GM19193 (cell line): ENCODE data around the gene CELF4.

Source experiments
- POLR2A ChIP-seq: IDR thresholded peaks from 4 replicates; pipeline ENCODE4 v1.6.1; 2011; ENCODE audit not compliant: insufficient read depth, insufficient read length; ENCODE audit errors: extremely low read depth

CELF4 gene

GRCh38 chr18:37284260-37284659 lies 281.3 kb downstream of the CELF4 start:
- no peak for TF ChIP-seq POLR2A

GRCh38 chr18:37282386-37283037 lies 283.1 kb downstream of the CELF4 start:
- TF ChIP-seq POLR2A, result no peak

- no peak for TF ChIP-seq POLR2A
These were observed 284.8 kb downstream of the CELF4 start for GRCh38 chr18:37280701-37281393.

GRCh38 chr18:37277804-37278203 lies 287.8 kb downstream of the CELF4 start:
- TF ChIP-seq POLR2A, result no peak

GRCh38 chr18:37276111-37276890 lies 289.3 kb downstream of the CELF4 start:
- no peak for TF ChIP-seq POLR2A

GRCh38 chr18:37275237-37275741 lies 290.3 kb downstream of the CELF4 start:
- no peak for TF ChIP-seq POLR2A

- TF ChIP-seq POLR2A, result no peak
These were observed 291.0 kb downstream of the CELF4 start for GRCh38 chr18:37274309-37275236.

- no peak for TF ChIP-seq POLR2A
These were observed 292.8 kb downstream of the CELF4 start for GRCh38 chr18:37272841-37273240.

GRCh38 chr18:37272226-37272625 lies 293.4 kb downstream of the CELF4 start:
- no peak for TF ChIP-seq POLR2A

- TF ChIP-seq POLR2A, result no peak
These were observed 294.9 kb downstream of the CELF4 start for GRCh38 chr18:37270666-37271052.

- TF ChIP-seq POLR2A, result no peak
These were observed 295.4 kb downstream of the CELF4 start for GRCh38 chr18:37270038-37270665.

GRCh38 chr18:37266290-37266689 lies 299.3 kb downstream of the CELF4 start:
- TF ChIP-seq POLR2A, result no peak

GRCh38 chr18:37265382-37265781 lies 300.2 kb downstream of the CELF4 start:
- TF ChIP-seq POLR2A, result no peak

GRCh38 chr18:37264956-37265355 lies 300.6 kb downstream of the CELF4 start:
- TF ChIP-seq POLR2A, result no peak
